BE2C (cell line): ENCODE results near the gene CYP2S1.

Experiments used
- DNase-seq: peaks from one replicate; pipeline ENCODE4 v3.0.0-alpha.2; 2020
- H3K27me3 ChIP-seq: fragments of 250-450 bp; sonication (Bioruptor Pico); 2 replicates; pipeline ENCODE4 v1.5.1; 2020; ENCODE audit warnings: mild to moderate bottlenecking
- H3K36me3 ChIP-seq: fragments of 250-450 bp; sonication (Bioruptor Pico); 2 replicates; pipeline ENCODE4 v1.5.1; 2020; ENCODE audit warnings: mild to moderate bottlenecking
- H3K4me1 ChIP-seq: fragments of 250-450 bp; sonication (Bioruptor Pico); 2 replicates; pipeline ENCODE4 v1.5.1; 2020
- H3K4me3 ChIP-seq: 2 replicates; pipeline ENCODE4 v1.5.1; 2011; ENCODE audit warnings: low read depth, low read length
- H3K9me3 ChIP-seq: fragments of 250-450 bp; sonication (Bioruptor Pico); 2 replicates; pipeline ENCODE4 v1.5.1; 2020
- CTCF ChIP-seq: IDR thresholded peaks from 2 replicates; pipeline ENCODE4 v1.5.1; 2012; ENCODE audit warnings: mild to moderate bottlenecking, low read depth, low read length

The CYP2S1 gene

GRCh38 chr19:41223431-41224234 is 30.6 kb downstream of the CYP2S1 start:
- no peak for DNase-seq
- Histone ChIP-seq H3K36me3 (no peaks in the 10 kb centered on the region), H3K27me3 (peaks cover 25% of the 10 kb centered on the region), H3K4me3 (no peak overlapping the region), H3K4me1 (no peaks in the 10 kb centered on the region), H3K9me3 (no peaks in the 10 kb centered on the region)
- no peak for TF ChIP-seq CTCF

GRCh38 chr19:41224632-41225031 is 31.6 kb downstream of the CYP2S1 start:
- peaks cover 20% of the 10 kb centered on the region for H3K27me3 ChIP-seq
- no peaks in the 10 kb centered on the region for H3K36me3 ChIP-seq
- TF ChIP-seq CTCF: no peak
- no peaks in the 10 kb centered on the region for H3K9me3 ChIP-seq
- no peak overlapping the region for H3K4me3 ChIP-seq
- DNase-seq: no peak
- H3K4me1 ChIP-seq: no peaks in the 10 kb centered on the region

DNA sequence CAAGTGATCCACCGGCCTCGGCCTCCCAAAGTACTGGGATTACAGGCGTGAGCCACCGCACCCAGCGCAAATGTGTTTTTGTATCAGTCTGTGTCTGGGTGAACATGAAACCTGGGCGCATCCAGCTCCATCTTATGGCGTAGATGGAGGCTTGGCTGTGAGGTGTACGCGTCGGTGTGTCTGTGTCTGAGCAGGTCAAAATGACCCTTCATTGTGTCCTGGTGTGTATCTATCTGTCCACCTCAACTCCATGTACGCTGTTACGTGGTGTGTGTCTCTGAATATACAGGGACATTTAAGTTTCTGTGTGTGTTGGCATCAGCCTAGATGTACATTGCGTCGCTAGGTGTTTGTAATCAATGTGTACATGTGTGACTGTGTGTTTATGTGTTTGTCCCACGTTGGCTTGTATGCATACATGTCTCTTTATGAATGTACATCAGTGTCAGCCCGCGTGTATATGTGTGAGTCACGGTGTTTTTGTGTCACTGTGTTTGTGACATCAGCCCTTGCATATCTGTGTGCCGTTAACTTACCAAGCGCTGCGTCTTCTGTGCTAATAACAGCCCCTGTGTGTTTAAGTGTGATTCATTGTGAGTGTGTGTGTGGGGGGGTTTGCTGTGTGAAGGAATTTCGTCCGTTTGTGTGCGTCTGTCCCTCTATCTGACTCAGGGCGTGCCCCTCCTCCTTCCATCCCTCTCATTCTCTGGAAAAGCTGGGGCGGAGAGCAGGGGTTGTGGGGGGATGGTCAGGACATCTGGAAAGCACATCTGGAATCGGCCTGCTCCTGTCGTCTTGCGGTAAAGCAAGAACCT is 32.4 kb downstream of the CYP2S1 start:
- no peak for TF ChIP-seq CTCF
- H3K4me1 ChIP-seq: no peaks in the 10 kb centered on the region
- H3K36me3 ChIP-seq: no peaks in the 10 kb centered on the region
- H3K9me3 ChIP-seq: no peaks in the 10 kb centered on the region; the same call in 1 of the 2 replicates
- H3K4me3 ChIP-seq: peak overlapping the region; percentile 62
- DNase-seq: no peak
- peaks cover 11% of the 10 kb centered on the region for H3K27me3 ChIP-seq

- peaks cover 3% of the 10 kb centered on the region; the same call in 1 of the 2 replicates for H3K27me3 ChIP-seq
- no peaks in the 10 kb centered on the region; the same call in 1 of the 2 replicates for H3K9me3 ChIP-seq
- H3K4me3 ChIP-seq: peak overlapping the region; percentile 62
- no peaks in the 10 kb centered on the region for H3K4me1 ChIP-seq
- no peaks in the 10 kb centered on the region for H3K36me3 ChIP-seq
- TF ChIP-seq CTCF: 0 out of 2 replicates have a peak, but pooled peaks have one; percentile 5
- DNase-seq: peak; percentile 57
Measured at GRCh38 chr19:41226053-41226873, 33.2 kb downstream of the CYP2S1 start.

DNA sequence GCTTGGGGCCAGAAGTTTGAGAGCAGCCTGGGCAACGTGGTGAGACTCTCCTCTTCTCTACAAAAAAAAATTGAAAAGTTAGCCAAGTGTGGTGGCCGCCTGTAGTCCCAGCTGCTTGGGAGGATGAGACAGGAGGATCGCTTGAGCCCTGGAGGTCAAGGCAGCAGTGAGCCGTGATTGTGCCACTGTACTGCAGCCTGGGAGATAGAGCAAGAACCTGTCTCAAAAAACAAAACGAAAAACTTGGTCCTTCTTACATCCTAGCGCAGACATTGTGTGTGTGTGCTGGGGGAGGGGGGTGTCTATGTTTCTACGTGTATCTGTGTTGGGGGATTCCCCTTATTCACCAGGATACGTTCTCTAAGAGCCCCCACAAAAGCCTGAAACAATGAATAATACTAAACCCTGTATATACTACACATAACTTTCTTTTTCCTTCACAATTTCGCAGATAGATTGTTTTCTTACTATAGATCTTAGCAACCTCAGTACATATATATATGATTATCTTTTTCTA is 33.9 kb downstream of the CYP2S1 start:
- no peak for TF ChIP-seq CTCF
- Histone ChIP-seq H3K4me3 (peak overlapping the region; percentile 62), H3K9me3 (no peaks in the 10 kb centered on the region; the same call in 1 of the 2 replicates), H3K27me3 (no peaks in the 10 kb centered on the region), H3K36me3 (no peaks in the 10 kb centered on the region), H3K4me1 (no peaks in the 10 kb centered on the region)
- no peak for DNase-seq
